K562 (cell line): ENCODE data around the gene KAZALD1. TPM values are rescaled to one million over a fixed set of nuclear protein-coding genes. Genes with fewer than 3 reads are reported as not detected.
A peak's percentile ranks its signal among the peaks of the same experiment; 100 is the strongest.

ENCODE experiments used
- HOXB6 ChIP-seq: fragments of 250-450 bp; sonication (Bioruptor Pico); IDR thresholded peaks from 2 replicates; pipeline ENCODE4 v1.5.1; 2022; ENCODE audit warnings: mild to moderate bottlenecking, borderline replicate concordance
- KDM2B ChIP-seq: fragments of 250-450 bp; sonication (Bioruptor Pico); IDR thresholded peaks from 2 replicates; pipeline ENCODE4 v1.8.0; 2021; ENCODE audit warnings: mild to moderate bottlenecking, moderate library complexity
- MIER1 ChIP-seq: fragments of 450-650 bp; IDR thresholded peaks from 2 replicates; pipeline ENCODE4 v1.6.1; 2016; ENCODE audit warnings: antibody characterized with exemption, mild to moderate bottlenecking, low read depth
- MYNN ChIP-seq, 2 experiments: sonication (generic); formaldehyde crosslinking in 1 of 2; IDR thresholded peaks; 2 replicates each; pipeline versions ENCODE4 v1.5.0 to v1.6.1; 2016 to 2020; ENCODE audit warnings: antibody characterized with exemption in 1 of 2, missing genetic modification reagents in 1 of 2
- PTRF ChIP-seq: fragments of 450-650 bp; IDR thresholded peaks from 2 replicates; pipeline ENCODE4 v1.6.1; 2016; ENCODE audit warnings: mild to moderate bottlenecking, missing genetic modification characterization, missing compliant biosample characterization
- RAD51 ChIP-seq: fragments of 450-650 bp; IDR thresholded peaks from 2 replicates; pipeline ENCODE4 v1.7.1; 2016; ENCODE audit warnings: low read depth, mild to moderate bottlenecking, borderline replicate concordance
- SRSF7 ChIP-seq: fragments of 200-400 bp; formaldehyde crosslinking; optimal IDR thresholded peaks from 2 replicates; pipeline ENCODE3; 2017; ENCODE audit warnings: mild to moderate bottlenecking, low read depth, low read length
- TCFL5 ChIP-seq: fragments of 250-450 bp; sonication (Bioruptor Pico); conservative IDR thresholded peaks from 2 replicates; pipeline ENCODE4 v1.6.1; 2021; ENCODE audit warnings: mild to moderate bottlenecking, moderate library complexity, matching md5 sums
- TFE3 ChIP-seq: fragments of 450-650 bp; formaldehyde crosslinking; IDR thresholded peaks from 2 replicates; pipeline ENCODE4 v1.4.0; 2020; ENCODE audit warnings: mild to moderate bottlenecking, mixed read lengths
- ZBTB1 ChIP-seq: sonication (generic); formaldehyde crosslinking; IDR thresholded peaks from 2 replicates; pipeline ENCODE4 v1.8.1; 2023; ENCODE audit warnings: missing genetic modification reagents, low read depth, mild to moderate bottlenecking, borderline replicate concordance
- ZKSCAN1 ChIP-seq: fragments of 150-350 bp; IDR thresholded peaks from 2 replicates; pipeline ENCODE4 v1.6.1; 2016; ENCODE audit warnings: low read depth, low read length
- ZNF232 ChIP-seq: sonication (generic); formaldehyde crosslinking; IDR thresholded peaks from 2 replicates; pipeline ENCODE4 v1.8.0; 2022; ENCODE audit warnings: mild to moderate bottlenecking, missing genetic modification reagents
- ZNF57 ChIP-seq: fragments of 450-650 bp; formaldehyde crosslinking; IDR thresholded peaks from 2 replicates; pipeline ENCODE4 v1.4.0; 2020; ENCODE audit warnings: mild to moderate bottlenecking, moderate library complexity
- ZNF655 ChIP-seq: fragments of 250-450 bp; sonication (Bioruptor Pico); IDR thresholded peaks from 2 replicates; pipeline ENCODE4 v1.5.0; 2021
- polyA plus RNA-seq, 8 experiments: library from polyadenylated mRNA; depleted of rRNA in 4 of 8; stranded (reverse) in 5 of 8; unstranded in 3 of 8; fragments of >200 nt; fragmentation: Nextera tagmentation in 2 of 8; fragmentation: Illumina TruSeq in 1 of 8; extraction: Ambion mirVana in 2 of 8; extraction: Trizol in 1 of 8; gene quantifications; 2 replicates each; pipeline versions ENCODE4 v1.2.1 to v1.2.3, GENCODE V29; 2011 to 2014; ENCODE audit warnings: inconsistent platforms in 1 of 8, missing spikeins in 1 of 8
- total RNA-seq, 7 experiments: library from RNA; depleted of rRNA in 6 of 7; stranded (reverse); fragments of >200 nt in 6 of 7; fragmentation: Illumina TruSeq in 2 of 7; extraction: Trizol in 2 of 7; gene quantifications; 2 replicates each; pipeline versions ENCODE4 v1.2.1 to v1.2.3, GENCODE V29; 2011 to 2021; ENCODE audit warnings: low replicate concordance in 1 of 7
- TF ChIP-seq, protein P1 (sequence below): fragments of 450-650 bp; IDR thresholded peaks from 2 replicates; pipeline ENCODE4 v1.6.1; 2016; ENCODE audit warnings: low read depth

The KAZALD1 gene
- total and polyA plus RNA-seq, 9 of the 15 experiments (the other 6 are each of a cell fraction or from before 2014, with no cell fraction given): 0.15 to 10.0 (median 4.9) TPM

DNA sequence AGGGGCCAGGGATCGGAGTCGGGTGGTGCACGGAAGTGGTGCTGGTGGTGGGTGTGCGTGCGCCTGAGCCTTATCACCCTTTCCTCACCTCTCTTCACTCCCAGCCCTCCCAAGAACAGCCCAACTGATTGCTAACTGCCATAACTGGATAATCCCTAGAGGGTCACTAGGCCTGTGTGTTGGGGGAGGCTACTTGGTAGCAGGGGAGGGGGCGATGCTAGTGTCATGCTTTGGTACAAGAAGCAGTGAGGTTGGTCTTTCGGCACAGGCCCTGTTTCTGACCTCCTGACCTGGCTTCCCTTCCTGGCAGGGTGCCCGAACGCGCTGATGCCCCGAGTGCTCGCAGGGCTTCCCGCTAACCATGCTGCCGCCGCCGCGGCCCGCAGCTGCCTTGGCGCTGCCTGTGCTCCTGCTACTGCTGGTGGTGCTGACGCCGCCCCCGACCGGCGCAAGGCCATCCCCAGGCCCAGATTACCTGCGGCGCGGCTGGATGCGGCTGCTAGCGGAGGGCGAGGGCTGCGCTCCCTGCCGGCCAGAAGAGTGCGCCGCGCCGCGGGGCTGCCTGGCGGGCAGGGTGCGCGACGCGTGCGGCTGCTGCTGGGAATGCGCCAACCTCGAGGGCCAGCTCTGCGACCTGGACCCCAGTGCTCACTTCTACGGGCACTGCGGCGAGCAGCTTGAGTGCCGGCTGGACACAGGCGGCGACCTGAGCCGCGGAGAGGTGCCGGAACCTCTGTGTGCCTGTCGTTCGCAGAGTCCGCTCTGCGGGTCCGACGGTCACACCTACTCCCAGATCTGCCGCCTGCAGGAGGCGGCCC is 652 bp downstream of the KAZALD1 start (continued):
- TF ChIP-seq SRSF7 (no peak), ZNF57 (CRISPR knock-in tag) (no peak), RAD51 (no peak), ZBTB1 (peak; percentile 69; the same call in 1 of the 2 replicates), ZNF655 (no peak), TFE3 (CRISPR knock-in tag) (no peak), PTRF (tag) (no peak), MYNN (IDR thresholded peaks at IDR 0.05) (no peak), MYNN (CRISPR knock-in tag; IDR thresholded peaks at IDR 0.05) (no peak), MIER1 (no peak), TCFL5 (CRISPR knock-in tag) (no peak), HOXB6 (no peak), ZKSCAN1 (no peak), ZNF232 (CRISPR knock-in tag) (no peak), KDM2B (peak; percentile 75; the same call in 1 of the 2 replicates)
- TF ChIP-seq, protein P1, sequence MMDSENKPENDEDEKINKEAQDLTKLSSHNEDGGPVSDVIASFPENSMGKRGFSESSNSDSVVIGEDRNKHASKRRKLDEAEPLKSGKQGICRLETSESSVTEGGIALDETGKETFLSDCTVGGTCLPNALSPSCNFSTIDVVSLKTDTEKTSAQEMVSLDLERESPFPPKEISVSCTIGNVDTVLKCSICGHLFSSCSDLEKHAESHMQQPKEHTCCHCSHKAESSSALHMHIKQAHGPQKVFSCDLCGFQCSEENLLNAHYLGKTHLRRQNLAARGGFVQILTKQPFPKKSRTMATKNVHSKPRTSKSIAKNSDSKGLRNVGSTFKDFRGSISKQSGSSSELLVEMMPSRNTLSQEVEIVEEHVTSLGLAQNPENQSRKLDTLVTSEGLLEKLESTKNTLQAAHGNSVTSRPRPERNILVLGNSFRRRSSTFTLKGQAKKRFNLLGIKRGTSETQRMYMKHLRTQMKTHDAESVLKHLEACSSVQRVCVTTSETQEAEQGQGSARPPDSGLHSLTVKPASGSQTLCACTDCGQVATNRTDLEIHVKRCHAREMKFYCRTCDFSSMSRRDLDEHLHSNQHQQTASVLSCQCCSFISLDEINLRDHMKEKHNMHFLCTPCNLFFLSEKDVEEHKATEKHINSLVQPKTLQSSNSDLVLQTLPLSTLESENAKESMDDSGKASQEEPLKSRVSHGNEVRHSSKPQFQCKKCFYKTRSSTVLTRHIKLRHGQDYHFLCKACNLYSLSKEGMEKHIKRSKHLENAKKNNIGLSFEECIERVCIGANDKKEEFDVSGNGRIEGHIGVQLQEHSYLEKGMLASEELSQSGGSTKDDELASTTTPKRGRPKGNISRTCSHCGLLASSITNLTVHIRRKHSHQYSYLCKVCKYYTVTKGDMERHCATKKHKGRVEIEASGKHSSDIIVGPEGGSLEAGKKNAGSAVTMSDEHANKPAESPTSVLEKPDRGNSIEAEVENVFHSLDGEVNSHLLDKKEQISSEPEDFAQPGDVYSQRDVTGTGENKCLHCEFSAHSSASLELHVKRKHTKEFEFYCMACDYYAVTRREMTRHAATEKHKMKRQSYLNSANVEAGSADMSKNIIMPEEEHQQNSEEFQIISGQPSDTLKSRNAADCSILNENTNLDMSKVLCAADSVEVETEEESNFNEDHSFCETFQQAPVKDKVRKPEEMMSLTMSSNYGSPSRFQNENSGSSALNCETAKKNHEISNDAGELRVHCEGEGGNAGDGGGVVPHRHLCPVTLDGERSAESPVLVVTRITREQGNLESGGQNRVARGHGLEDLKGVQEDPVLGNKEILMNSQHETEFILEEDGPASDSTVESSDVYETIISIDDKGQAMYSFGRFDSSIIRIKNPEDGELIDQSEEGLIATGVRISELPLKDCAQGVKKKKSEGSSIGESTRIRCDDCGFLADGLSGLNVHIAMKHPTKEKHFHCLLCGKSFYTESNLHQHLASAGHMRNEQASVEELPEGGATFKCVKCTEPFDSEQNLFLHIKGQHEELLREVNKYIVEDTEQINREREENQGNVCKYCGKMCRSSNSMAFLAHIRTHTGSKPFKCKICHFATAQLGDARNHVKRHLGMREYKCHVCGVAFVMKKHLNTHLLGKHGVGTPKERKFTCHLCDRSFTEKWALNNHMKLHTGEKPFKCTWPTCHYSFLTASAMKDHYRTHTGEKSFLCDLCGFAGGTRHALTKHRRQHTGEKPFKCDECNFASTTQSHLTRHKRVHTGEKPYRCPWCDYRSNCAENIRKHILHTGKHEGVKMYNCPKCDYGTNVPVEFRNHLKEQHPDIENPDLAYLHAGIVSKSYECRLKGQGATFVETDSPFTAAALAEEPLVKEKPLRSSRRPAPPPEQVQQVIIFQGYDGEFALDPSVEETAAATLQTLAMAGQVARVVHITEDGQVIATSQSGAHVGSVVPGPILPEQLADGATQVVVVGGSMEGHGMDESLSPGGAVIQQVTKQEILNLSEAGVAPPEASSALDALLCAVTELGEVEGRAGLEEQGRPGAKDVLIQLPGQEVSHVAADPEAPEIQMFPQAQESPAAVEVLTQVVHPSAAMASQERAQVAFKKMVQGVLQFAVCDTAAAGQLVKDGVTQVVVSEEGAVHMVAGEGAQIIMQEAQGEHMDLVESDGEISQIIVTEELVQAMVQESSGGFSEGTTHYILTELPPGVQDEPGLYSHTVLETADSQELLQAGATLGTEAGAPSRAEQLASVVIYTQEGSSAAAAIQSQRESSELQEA: no peak
